T follicular helper cell (primary cell): Measurements from ENCODE around the gene CDK5RAP3.
"Not testable (repeated sequence)": the region's sequence is repeated elsewhere in the genome, so short reads cannot be mapped to it uniquely, and the experiment has no call there.

ENCODE experiments used
- DNase-seq: peaks from one replicate; pipeline ENCODE4 v3.0.0-alpha.2; 2020; ENCODE audit warnings: low read depth

Gene CDK5RAP3

GRCh38 chr17:47999582-47999981, 28.7 kb downstream of the CDK5RAP3 start:
- no peak for DNase-seq

- no peak for DNase-seq
Measured at GRCh38 chr17:48001197-48001596, 30.3 kb downstream of the CDK5RAP3 start.

GRCh38 chr17:48001657-48002056, 30.7 kb downstream of the CDK5RAP3 start:
- DNase-seq: not testable (repeated sequence)

GRCh38 chr17:48002266-48002915, 31.5 kb downstream of the CDK5RAP3 start:
- no peak for DNase-seq

- no peak for DNase-seq
Measured at GRCh38 chr17:48002916-48003416, 32.1 kb downstream of the CDK5RAP3 start.

GRCh38 chr17:48003417-48004151, 32.7 kb downstream of the CDK5RAP3 start:
- no peak for DNase-seq

GRCh38 chr17:48004983-48005382, 34.1 kb downstream of the CDK5RAP3 start:
- DNase-seq: no peak

GRCh38 chr17:48006936-48007709, 36.2 kb downstream of the CDK5RAP3 start:
- DNase-seq: no peak

GRCh38 chr17:48010193-48010592, 39.3 kb downstream of the CDK5RAP3 start:
- no peak for DNase-seq

GRCh38 chr17:48011405-48012150, 40.7 kb downstream of the CDK5RAP3 start:
- no peak for DNase-seq

GRCh38 chr17:48012151-48012520, 41.2 kb downstream of the CDK5RAP3 start:
- DNase-seq: peak; percentile 56

GRCh38 chr17:48012654-48013053, 41.7 kb downstream of the CDK5RAP3 start:
- DNase-seq: no peak

- DNase-seq: no peak
Measured at GRCh38 chr17:48013876-48014594, 43.1 kb downstream of the CDK5RAP3 start.

- DNase-seq: no peak
Measured at GRCh38 chr17:48014595-48015111, 43.7 kb downstream of the CDK5RAP3 start.

GRCh38 chr17:48016112-48016511, 45.2 kb downstream of the CDK5RAP3 start:
- no peak for DNase-seq

- not testable (repeated sequence) for DNase-seq
Measured at GRCh38 chr17:48017817-48018158, 46.9 kb downstream of the CDK5RAP3 start.

- no peak for DNase-seq
Measured at GRCh38 chr17:48021934-48022333, 51.0 kb downstream of the CDK5RAP3 start.

- DNase-seq: no peak
Measured at GRCh38 chr17:48022901-48023300, 52.0 kb downstream of the CDK5RAP3 start.

- no peak for DNase-seq
Measured at GRCh38 chr17:48023400-48024148, 52.7 kb downstream of the CDK5RAP3 start.
